VCaP (cell line): Measurements from ENCODE around the gene POLR2L.
A peak's percentile ranks its signal among the peaks of the same experiment; 100 is the strongest.

Experiments
- H3K27ac ChIP-seq: fragments of 450-650 bp; 2 replicates; pipeline ENCODE4 v1.5.1; 2017
- TF ChIP-seq, protein P1 (sequence below): fragments of 450-650 bp; conservative IDR thresholded peaks from 2 replicates; pipeline ENCODE4 v1.5.1; 2017; ENCODE audit warnings: mild to moderate bottlenecking, moderate library complexity

POLR2L gene

DNA sequence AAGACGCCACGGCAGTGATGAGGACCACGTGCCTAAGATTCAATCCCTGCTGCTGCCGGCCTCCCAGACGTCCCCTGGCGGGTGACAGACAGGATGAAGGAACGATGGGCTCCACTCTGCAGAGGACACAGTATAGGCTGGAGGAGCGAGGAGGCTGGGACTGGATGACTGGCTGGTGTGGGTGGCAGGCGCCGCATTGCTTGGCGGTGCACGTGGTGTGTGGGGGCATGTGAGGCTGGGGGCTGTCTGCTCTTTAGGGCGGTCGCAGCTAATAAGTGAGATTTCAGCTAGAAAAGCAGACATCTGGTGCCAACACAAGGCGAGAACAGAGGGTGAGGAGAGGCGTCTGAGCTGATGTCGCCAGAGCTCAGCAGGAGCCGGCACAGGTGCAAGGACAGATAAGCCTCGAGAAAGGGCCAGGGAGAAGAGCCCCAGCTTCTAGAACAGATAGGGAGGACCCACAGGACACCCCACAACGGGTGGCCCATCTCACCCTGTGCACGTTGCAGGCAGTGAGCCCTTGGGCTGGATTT is 33.5 kb upstream of the POLR2L start:
- TF ChIP-seq, protein P1, sequence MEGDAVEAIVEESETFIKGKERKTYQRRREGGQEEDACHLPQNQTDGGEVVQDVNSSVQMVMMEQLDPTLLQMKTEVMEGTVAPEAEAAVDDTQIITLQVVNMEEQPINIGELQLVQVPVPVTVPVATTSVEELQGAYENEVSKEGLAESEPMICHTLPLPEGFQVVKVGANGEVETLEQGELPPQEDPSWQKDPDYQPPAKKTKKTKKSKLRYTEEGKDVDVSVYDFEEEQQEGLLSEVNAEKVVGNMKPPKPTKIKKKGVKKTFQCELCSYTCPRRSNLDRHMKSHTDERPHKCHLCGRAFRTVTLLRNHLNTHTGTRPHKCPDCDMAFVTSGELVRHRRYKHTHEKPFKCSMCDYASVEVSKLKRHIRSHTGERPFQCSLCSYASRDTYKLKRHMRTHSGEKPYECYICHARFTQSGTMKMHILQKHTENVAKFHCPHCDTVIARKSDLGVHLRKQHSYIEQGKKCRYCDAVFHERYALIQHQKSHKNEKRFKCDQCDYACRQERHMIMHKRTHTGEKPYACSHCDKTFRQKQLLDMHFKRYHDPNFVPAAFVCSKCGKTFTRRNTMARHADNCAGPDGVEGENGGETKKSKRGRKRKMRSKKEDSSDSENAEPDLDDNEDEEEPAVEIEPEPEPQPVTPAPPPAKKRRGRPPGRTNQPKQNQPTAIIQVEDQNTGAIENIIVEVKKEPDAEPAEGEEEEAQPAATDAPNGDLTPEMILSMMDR, result no peak
- H3K27ac ChIP-seq, result no peak overlapping the region

- H3K27ac ChIP-seq, result no peak overlapping the region
- TF ChIP-seq, protein P1, result no peak
Observed at GRCh38 chr11:875203-875602, 32.9 kb upstream of the POLR2L start.

DNA sequence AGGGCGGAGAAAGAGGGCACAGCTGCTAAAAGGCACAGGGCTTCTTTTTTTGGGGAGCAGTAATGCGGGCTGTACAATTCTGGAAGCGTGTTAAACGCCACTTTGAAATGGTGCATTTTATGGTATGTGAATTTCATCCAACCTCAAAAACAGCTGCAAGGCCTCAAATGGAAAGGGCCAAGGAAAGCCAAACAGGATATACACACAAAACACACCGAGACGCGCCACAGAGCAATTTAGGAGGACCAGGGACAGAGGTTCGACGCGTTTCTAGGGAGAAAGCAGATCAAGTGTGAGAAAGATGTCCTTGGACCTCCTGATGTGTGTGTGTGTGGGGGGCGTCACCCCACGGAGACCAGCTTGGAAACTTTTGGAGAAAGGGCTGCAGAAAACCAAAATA is 31.4 kb upstream of the POLR2L start:
- no peak overlapping the region for H3K27ac ChIP-seq
- TF ChIP-seq, protein P1, result no peak

- H3K27ac ChIP-seq, result no peak overlapping the region
- TF ChIP-seq, protein P1, result no peak
Observed at GRCh38 chr11:872799-873198, 30.5 kb upstream of the POLR2L start.

DNA sequence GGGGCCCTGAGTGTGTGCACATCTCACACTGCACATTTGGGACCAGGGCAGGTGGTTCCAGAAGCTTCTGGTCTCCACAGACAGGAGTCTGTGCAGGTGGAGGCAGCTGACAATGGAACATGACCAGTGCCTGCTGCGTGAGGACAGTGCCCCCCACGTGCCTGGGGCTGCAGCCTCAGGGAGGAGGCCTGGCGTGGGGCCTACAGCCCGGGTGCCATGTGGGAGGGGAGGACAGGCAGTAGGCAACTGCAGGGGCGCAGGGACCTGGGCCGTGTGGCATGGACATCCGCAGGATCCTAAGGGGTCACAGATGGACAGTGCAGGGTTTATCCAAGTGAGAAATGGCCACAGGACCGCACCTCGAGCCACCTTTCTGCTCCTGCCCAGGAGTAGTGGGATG is 29.1 kb upstream of the POLR2L start:
- H3K27ac ChIP-seq, result no peak overlapping the region
- TF ChIP-seq, protein P1, result no peak

DNA sequence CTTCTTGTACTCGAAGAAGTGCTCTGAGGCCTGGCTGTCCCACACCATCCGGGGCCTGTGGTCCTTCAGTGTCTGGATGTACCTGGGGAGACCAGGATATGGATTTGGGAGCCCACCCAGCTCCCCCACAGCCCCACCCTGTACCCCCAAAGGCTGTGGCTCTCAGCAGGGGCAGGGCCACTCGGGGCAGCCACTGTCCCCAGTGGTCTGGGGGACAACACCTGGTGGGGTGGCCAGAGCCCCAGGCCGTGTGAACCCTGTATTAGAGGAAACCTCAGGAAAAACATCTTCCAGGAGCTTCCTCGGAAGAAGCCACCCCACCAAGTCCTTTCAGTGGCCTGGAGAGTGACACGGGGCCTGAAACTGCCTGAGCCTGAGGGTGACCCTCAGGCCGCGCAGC is 28.1 kb upstream of the POLR2L start:
- no peak overlapping the region for H3K27ac ChIP-seq
- TF ChIP-seq, protein P1, result no peak

DNA sequence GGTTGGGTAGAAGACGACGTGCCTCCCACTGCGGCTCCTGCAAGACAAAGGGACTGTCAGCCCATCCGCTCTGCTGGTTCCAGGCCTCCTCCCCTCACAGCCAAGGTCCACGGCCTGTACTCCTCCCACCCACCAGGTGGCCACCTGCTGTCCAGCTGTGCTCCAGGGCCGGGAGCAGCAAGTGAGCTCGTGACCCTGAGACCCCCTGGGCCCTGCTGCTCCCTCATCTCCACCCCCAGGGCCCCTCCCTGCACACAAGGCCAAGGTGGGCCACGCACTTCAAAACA is 27.7 kb upstream of the POLR2L start:
- H3K27ac ChIP-seq, result no peak overlapping the region
- TF ChIP-seq, protein P1, result peak; percentile 42
